HEK293T (cell line): Measurements from ENCODE around the gene ADCY3.

Source experiments
- CTCF ChIA-PET: fragments of 350-600 bp; formaldehyde crosslinking; extraction: SDS; loops from one replicate; lab custom pipeline; 2021; ENCODE audit warnings: antibody characterized with exemption, inconsistent platforms; lab: Yijun Ruan, JAX
- POLR2A ChIA-PET: fragments of 350-600 bp; formaldehyde crosslinking; extraction: SDS; loops from one replicate; lab custom pipeline; 2020; ENCODE audit warnings: antibody characterized with exemption, inconsistent platforms; lab: Yijun Ruan, JAX
- DNase-seq: peaks from one replicate; pipeline ENCODE4 v3.0.0; 2012; ENCODE audit warnings: mixed read lengths; ENCODE audit errors: extremely low spot score
- ARNT ChIP-seq: fragments of 450-650 bp; IDR thresholded peaks from 2 replicates; pipeline ENCODE4 v1.6.1; 2017; ENCODE audit warnings: mild to moderate bottlenecking
- BHLHE40 ChIP-seq: fragments of 450-650 bp; IDR thresholded peaks from 2 replicates; pipeline ENCODE4 v1.6.1; 2016; ENCODE audit warnings: mild to moderate bottlenecking, moderate library complexity, borderline replicate concordance
- CTBP1 ChIP-seq: fragments of 450-650 bp; IDR thresholded peaks from 2 replicates; pipeline ENCODE4 v1.6.1; 2016; ENCODE audit warnings: borderline replicate concordance
- ELF4 ChIP-seq: fragments of 450-650 bp; IDR thresholded peaks from 2 replicates; pipeline ENCODE4 v1.6.1; 2017; ENCODE audit warnings: antibody characterized with exemption
- FOXA1 ChIP-seq: fragments of 450-650 bp; IDR thresholded peaks from 2 replicates; pipeline ENCODE4 v1.6.1; 2016; ENCODE audit warnings: mild to moderate bottlenecking
- FOXK2 ChIP-seq: fragments of 450-650 bp; IDR thresholded peaks from 2 replicates; pipeline ENCODE4 v1.6.1; 2016; ENCODE audit warnings: mild to moderate bottlenecking
- FOXM1 ChIP-seq: fragments of 450-650 bp; IDR thresholded peaks from 2 replicates; pipeline ENCODE4 v1.6.1; 2017; ENCODE audit warnings: mild to moderate bottlenecking, borderline replicate concordance
- HDGF ChIP-seq: fragments of 450-650 bp; IDR thresholded peaks from 2 replicates; pipeline ENCODE4 v1.6.1; 2017; ENCODE audit warnings: antibody characterized with exemption, borderline replicate concordance
- L3MBTL2 ChIP-seq: fragments of 450-650 bp; conservative IDR thresholded peaks from 2 replicates; pipeline ENCODE4 v1.6.1; 2016; ENCODE audit warnings: mild to moderate bottlenecking
- LEF1 ChIP-seq: fragments of 450-650 bp; IDR thresholded peaks from 2 replicates; pipeline ENCODE4 v1.6.1; 2017; ENCODE audit warnings: mild to moderate bottlenecking, borderline replicate concordance
- NFRKB ChIP-seq: fragments of 450-650 bp; IDR thresholded peaks from 2 replicates; pipeline ENCODE4 v1.6.1; 2016; ENCODE audit warnings: mild to moderate bottlenecking, moderate library complexity
- PKNOX1 ChIP-seq: fragments of 450-650 bp; IDR thresholded peaks from 2 replicates; pipeline ENCODE4 v1.6.1; 2016
- SP1 ChIP-seq: fragments of 450-650 bp; IDR thresholded peaks from 2 replicates; pipeline ENCODE4 v1.6.1; 2017
- SUZ12 ChIP-seq: fragments of 450-650 bp; IDR thresholded peaks from 2 replicates; pipeline ENCODE4 v1.6.1; 2016; ENCODE audit warnings: mild to moderate bottlenecking
- TARDBP ChIP-seq: fragments of 450-650 bp; IDR thresholded peaks from 2 replicates; pipeline ENCODE4 v1.6.1; 2016
- ZNF384 ChIP-seq: fragments of 450-650 bp; IDR thresholded peaks from 2 replicates; pipeline ENCODE4 v1.6.1; 2016

ADCY3 gene

DNA sequence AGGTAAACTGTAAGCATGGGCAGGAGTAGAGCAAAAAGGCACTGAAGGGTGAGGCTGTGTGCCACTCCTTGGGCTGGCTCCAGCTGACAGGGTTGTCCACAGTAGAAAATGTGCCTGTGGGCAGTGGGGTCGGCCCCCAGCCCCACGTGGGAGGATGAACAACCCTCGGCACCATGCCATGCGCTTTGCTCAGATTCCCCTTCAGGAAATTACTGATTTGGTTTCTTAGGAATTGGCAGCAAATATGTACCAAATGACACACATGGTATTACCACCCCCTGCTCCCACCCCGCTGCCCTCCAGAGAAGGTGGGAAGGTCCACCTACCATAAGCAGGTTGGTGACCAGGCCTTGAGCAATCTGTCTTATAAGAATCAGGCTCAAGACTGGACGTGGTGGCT is 13.6 kb downstream of the ADCY3 start:
- CTCF ChIA-PET = no interaction called here
- POLR2A ChIA-PET = no interaction called here
- TF ChIP-seq HDGF = no peak
- no peak for TF ChIP-seq FOXA1
- no peak for TF ChIP-seq L3MBTL2
- no peak for DNase-seq

GRCh38 chr2:24903161-24904103 is 16.6 kb downstream of the ADCY3 start:
- ChIA-PET POLR2A (no interaction called here), CTCF (no interaction called here)
- TF ChIP-seq TARDBP (no peak), FOXM1 (no peak), FOXA1 (no peak), NFRKB (no peak), ELF4 (no peak)
- no peak for DNase-seq

GRCh38 chr2:24899361-24899910 is 20.6 kb downstream of the ADCY3 start:
- no peak for DNase-seq
- CTCF ChIA-PET = no interaction called here
- POLR2A ChIA-PET = no interaction called here
- TF ChIP-seq FOXA1 (no peak), ZNF384 (no peak), FOXM1 (no peak), LEF1 (no peak), L3MBTL2 (no peak), BHLHE40 (no peak), HDGF (no peak), FOXK2 (no peak), NFRKB (no peak), ARNT (no peak), TARDBP (no peak), CTBP1 (no peak), SUZ12 (no peak)

DNA sequence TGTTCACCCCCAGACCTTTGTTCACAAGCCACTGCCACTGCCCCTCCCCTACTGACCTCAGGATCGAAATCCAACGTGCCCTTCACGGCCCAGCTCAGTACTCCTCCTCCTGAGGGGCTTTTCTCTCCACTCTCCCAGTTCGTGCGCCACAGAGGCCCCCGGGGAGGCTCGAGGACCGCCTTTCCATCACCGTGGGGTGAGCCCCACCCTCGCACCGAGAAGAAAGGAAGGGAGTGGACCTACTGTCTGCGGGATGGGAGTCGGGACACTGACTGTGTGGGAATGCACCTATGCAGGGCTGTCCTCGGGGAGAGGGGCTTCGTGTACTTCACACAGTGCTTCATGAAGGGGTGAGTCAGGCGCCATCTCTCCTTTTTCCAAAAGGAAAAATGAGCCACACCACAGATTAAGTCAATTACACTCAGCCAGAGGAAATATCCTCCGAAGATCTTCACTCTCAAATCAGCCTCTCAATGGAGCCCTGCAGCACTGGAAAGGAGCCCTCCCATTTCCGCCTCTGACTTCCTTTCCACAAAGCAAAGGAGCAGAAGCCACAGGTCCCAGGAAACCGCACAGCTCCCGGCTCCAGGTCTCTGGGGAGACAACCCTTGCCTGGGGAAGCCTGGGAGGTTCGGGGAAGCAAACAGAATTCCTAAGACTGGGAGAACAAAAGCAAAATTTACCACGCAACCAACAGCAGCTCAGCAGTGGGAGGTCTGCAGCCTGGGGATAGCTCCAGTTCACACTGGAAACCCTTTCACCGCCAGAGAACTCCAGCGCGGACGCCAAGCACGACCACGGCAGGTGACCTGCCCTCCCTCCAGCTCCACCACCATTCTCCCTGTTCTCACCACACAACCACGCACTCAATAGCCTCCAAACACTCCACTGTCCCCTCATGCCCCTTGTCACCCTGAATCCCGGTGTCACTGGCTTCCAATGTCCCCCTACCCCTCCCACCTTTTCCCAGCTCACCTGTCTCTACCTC is 21.6 kb downstream of the ADCY3 start:
- no peak for TF ChIP-seq LEF1
- TF ChIP-seq FOXA1 = no peak
- no peak for TF ChIP-seq ARNT
- TF ChIP-seq FOXM1 = no peak
- no peak for TF ChIP-seq SP1
- TF ChIP-seq ZNF384 = no peak
- no peak for TF ChIP-seq CTBP1
- TF ChIP-seq BHLHE40 = no peak
- no peak for TF ChIP-seq FOXK2
- no peak for TF ChIP-seq SUZ12
- no peak for TF ChIP-seq NFRKB
- no peak for TF ChIP-seq L3MBTL2
- ChIA-PET CTCF (no interaction called here), POLR2A (no interaction called here)
- DNase-seq = no peak

GRCh38 chr2:24894750-24895149 is 25.3 kb downstream of the ADCY3 start:
- no peak for DNase-seq
- no peak for TF ChIP-seq SP1
- no peak for TF ChIP-seq SUZ12
- TF ChIP-seq NFRKB = no peak
- TF ChIP-seq HDGF = no peak
- no peak for TF ChIP-seq LEF1
- no peak for TF ChIP-seq PKNOX1
- TF ChIP-seq FOXA1 = no peak
- TF ChIP-seq CTBP1 = no peak
- TF ChIP-seq ZNF384 = no peak
- TF ChIP-seq ARNT = no peak
- TF ChIP-seq TARDBP = no peak
- no peak for TF ChIP-seq BHLHE40
- TF ChIP-seq ELF4 = no peak
- no peak for TF ChIP-seq FOXM1
- TF ChIP-seq L3MBTL2 = no peak
- TF ChIP-seq FOXK2 = no peak
- ChIA-PET CTCF (no interaction called here), POLR2A (no interaction called here)

GRCh38 chr2:24893934-24894333 is 26.1 kb downstream of the ADCY3 start:
- ChIA-PET POLR2A (no interaction called here), CTCF (no interaction called here)
- TF ChIP-seq HDGF = no peak
- TF ChIP-seq LEF1 = no peak
- TF ChIP-seq NFRKB = no peak
- TF ChIP-seq FOXA1 = no peak
- TF ChIP-seq FOXM1 = no peak
- TF ChIP-seq PKNOX1 = no peak
- TF ChIP-seq CTBP1 = no peak
- no peak for TF ChIP-seq ARNT
- TF ChIP-seq ELF4 = no peak
- TF ChIP-seq L3MBTL2 = no peak
- no peak for TF ChIP-seq SP1
- no peak for TF ChIP-seq BHLHE40
- DNase-seq = no peak
